Activated T-helper 1 cell treated with anti-CD3 and anti-CD28 coated beads, Interleukin-12 subunit alpha, Interleukin-12 subunit beta, Interleukin-2, Interleukin-4 antibody, amounts not matched to agents 30 ng/mL and 10 ng/mL and 1 ng/mL, durations not matched to agents 14 hours and 24 hours and 36 hours (primary cell): Measurements from ENCODE around the gene ERCC2. TPM values are rescaled to one million over a fixed set of nuclear protein-coding genes. Genes with fewer than 3 reads are reported as not detected.

Source experiments
- DNase-seq: peaks from one replicate; pipeline ENCODE4 v3.0.0; 2021; ENCODE audit warnings: low spot score
- H3K27ac Mint-ChIP-seq: one replicate; pipeline ENCODE4 v1.8.0; 2021; ENCODE audit warnings: mild to moderate bottlenecking, mixed read lengths
- H3K27me3 Mint-ChIP-seq: one replicate; pipeline ENCODE4 v1.8.0; 2022; ENCODE audit warnings: mild to moderate bottlenecking, moderate library complexity, mixed read lengths; ENCODE audit not compliant: insufficient read depth
- H3K36me3 Mint-ChIP-seq: one replicate; pipeline ENCODE4 v1.8.0; 2021; ENCODE audit warnings: low read depth, mixed read lengths
- H3K4me1 Mint-ChIP-seq: one replicate; pipeline ENCODE4 v1.8.0; 2021; ENCODE audit warnings: low read depth, mixed read lengths
- H3K4me3 Mint-ChIP-seq: one replicate; pipeline ENCODE4 v1.8.0; 2021; ENCODE audit warnings: mild to moderate bottlenecking, moderate library complexity, mixed read lengths
- H3K9me3 Mint-ChIP-seq: one replicate; pipeline ENCODE4 v1.8.0; 2021; ENCODE audit warnings: mixed read lengths
- intact Hi-C: fragments of 100-400 bp; cut with micrococcal nuclease; formaldehyde crosslinking; loops from one replicate; pipeline ENCODE4 v1.15.1; 2024
- total RNA-seq: library from RNA; stranded (reverse); gene quantifications from 2 replicates; pipeline ENCODE4 v1.2.3, GENCODE V29; 2022

The ERCC2 gene
- total RNA-seq, 1 donor from 2014 or later, result 30.5 TPM

GRCh38 chr19:45358213-45358792, 12.1 kb downstream of the ERCC2 start:
- H3K4me3 Mint-ChIP-seq, result no peak overlapping the region
- DNase-seq, result no peak
- H3K27ac Mint-ChIP-seq, result no peak overlapping the region
- H3K9me3 Mint-ChIP-seq, result no peaks in the 10 kb centered on the region
- H3K4me1 Mint-ChIP-seq, result no peaks in the 10 kb centered on the region
- peaks cover 24% of the 10 kb centered on the region for H3K36me3 Mint-ChIP-seq
- intact Hi-C loops, result no loop called here
- H3K27me3 Mint-ChIP-seq, result no peaks in the 10 kb centered on the region

DNA sequence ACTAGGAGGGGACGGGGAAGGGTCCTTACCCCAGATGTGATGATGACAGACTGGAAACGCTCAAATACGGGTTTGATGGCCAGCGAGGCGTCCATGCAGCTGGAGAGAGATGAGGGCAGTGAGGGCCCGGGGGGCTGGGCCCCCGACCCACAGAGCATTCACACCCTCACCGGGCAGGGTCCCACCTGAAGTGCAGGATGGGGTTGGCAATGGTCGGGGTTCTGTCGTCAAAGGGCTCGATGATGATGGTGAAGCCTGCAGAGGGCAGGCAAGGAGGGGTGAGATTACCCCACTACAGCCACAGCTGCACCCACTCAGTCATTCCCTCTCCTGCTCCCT, 13.0 kb downstream of the ERCC2 start:
- peaks cover 24% of the 10 kb centered on the region for H3K36me3 Mint-ChIP-seq
- no peak for DNase-seq
- H3K4me1 Mint-ChIP-seq, result no peaks in the 10 kb centered on the region
- no peaks in the 10 kb centered on the region for H3K9me3 Mint-ChIP-seq
- H3K27ac Mint-ChIP-seq, result no peak overlapping the region
- intact Hi-C loops, result no loop called here
- H3K27me3 Mint-ChIP-seq, result no peaks in the 10 kb centered on the region
- H3K4me3 Mint-ChIP-seq, result no peak overlapping the region

DNA sequence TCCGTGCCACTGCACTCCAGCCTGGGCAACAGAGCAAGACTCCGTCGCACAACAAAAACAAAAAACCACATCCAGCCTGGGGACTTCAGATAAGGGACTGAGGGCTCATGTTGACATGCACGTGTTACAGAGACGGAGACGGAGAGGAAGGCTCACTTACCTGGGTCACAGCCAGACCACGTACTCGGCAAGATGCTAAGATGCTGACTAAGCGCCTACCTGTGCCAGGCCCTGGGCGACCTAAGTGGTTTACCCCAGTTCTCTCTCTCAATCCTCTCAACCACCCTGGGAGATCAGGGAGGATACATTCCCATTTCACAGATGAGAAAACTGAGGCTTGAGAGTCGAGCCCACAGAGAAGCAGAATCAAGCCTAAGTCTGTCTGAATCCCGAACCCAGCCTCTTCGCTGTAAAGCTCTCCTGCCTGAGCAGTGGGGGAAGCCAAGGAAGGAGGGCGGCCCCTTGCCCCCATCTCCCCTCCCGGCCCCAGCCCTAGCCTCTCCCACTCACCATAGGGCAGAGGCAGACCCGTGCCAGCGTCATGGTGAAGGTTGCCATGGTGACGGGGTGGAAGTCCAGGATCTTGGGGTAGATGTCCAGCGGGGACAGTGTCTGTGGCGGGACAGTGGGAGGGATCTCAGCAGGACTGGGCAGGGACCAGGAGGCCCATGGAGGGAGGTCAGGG, 13.5 kb downstream of the ERCC2 start:
- Mint-ChIP-seq H3K4me1 (no peaks in the 10 kb centered on the region), H3K36me3 (peaks cover 24% of the 10 kb centered on the region), H3K27ac (no peak overlapping the region), H3K9me3 (no peaks in the 10 kb centered on the region), H3K27me3 (no peaks in the 10 kb centered on the region), H3K4me3 (no peak overlapping the region)
- no peak for DNase-seq
- intact Hi-C loops, result no loop called here

GRCh38 chr19:45355910-45356309, 14.5 kb downstream of the ERCC2 start:
- H3K27me3 Mint-ChIP-seq, result no peaks in the 10 kb centered on the region
- H3K4me3 Mint-ChIP-seq, result no peak overlapping the region
- no peak overlapping the region for H3K27ac Mint-ChIP-seq
- peaks cover 19% of the 10 kb centered on the region for H3K36me3 Mint-ChIP-seq
- no peaks in the 10 kb centered on the region for H3K9me3 Mint-ChIP-seq
- no peaks in the 10 kb centered on the region for H3K4me1 Mint-ChIP-seq
- intact Hi-C loops, result no loop called here
- no peak for DNase-seq

DNA sequence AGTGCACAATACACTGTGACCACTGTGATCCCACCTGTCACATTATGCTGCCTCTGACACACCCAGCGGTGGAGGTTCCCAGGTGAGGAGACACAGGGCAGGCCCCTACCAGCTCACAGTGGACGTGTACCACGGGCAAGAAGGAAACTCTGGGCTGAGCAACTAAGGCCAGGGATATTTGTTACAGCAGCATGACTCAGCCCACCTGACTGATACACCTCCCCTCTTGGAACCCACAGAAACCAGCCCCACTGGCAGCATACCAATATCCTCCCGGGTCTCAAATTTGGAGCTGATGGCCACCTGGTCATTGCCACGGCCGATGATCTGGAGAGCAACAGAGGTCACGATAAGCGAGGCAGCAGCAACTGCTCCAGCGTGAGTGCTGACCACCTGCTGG, 15.0 kb downstream of the ERCC2 start:
- Mint-ChIP-seq H3K27ac (no peak overlapping the region), H3K9me3 (no peaks in the 10 kb centered on the region), H3K4me1 (no peaks in the 10 kb centered on the region), H3K27me3 (no peaks in the 10 kb centered on the region), H3K36me3 (peaks cover 19% of the 10 kb centered on the region), H3K4me3 (no peak overlapping the region)
- intact Hi-C loops, result no loop called here
- DNase-seq, result no peak

GRCh38 chr19:45354241-45354842, 16.0 kb downstream of the ERCC2 start:
- Mint-ChIP-seq H3K27me3 (no peaks in the 10 kb centered on the region), H3K9me3 (no peaks in the 10 kb centered on the region), H3K4me1 (no peaks in the 10 kb centered on the region), H3K4me3 (no peak overlapping the region), H3K36me3 (peaks cover 19% of the 10 kb centered on the region), H3K27ac (no peak overlapping the region)
- intact Hi-C loops, result no loop called here
- DNase-seq, result no peak

DNA sequence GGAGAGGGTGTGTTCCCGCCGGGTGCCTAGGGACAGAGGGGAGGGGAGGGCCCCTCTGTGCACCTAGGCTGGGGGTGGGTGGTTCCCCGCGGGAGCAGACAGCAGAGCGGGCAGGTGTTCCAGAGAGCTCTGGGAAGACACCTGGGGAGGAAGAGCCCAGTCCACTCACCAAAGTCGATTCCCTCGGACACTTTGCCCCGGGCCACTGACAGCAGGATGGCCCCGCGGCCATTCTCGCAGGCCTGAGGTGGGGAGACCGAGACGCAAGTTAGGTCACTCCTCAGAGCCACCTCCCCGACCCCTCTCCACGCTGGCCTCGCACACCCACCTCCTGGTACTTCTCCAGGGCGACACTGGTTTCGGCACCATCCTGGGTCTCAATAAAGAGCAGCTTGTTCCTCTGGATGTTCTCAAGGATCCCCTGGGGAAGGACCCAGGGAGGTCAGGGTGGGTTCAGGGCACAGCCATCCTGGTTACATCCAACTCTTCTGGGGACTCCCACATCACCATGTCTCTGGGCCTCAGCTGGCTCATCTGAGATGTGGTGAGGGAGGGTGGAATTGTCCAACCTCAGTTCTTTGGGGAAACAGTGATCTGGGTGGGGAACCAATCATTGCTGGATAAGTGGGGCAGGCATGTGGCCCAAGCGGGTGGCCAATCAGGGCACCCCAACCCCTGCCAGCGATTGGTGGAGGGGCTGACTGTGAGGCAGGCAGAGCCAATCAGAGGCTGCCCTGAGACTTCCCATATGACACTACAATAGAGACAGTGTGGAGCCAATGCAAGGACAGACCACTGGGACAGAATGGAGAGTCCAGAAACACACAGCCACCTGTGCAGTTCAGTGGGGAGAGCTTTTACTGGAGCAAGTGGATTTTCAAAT, 17.2 kb downstream of the ERCC2 start:
- Mint-ChIP-seq H3K27me3 (no peaks in the 10 kb centered on the region), H3K27ac (no peak overlapping the region), H3K9me3 (no peaks in the 10 kb centered on the region), H3K36me3 (peaks cover 17% of the 10 kb centered on the region), H3K4me1 (no peaks in the 10 kb centered on the region), H3K4me3 (no peak overlapping the region)
- no peak for DNase-seq
- intact Hi-C loops, result no loop called here

- intact Hi-C loops, result no loop called here
- Mint-ChIP-seq H3K27me3 (no peaks in the 10 kb centered on the region), H3K9me3 (no peaks in the 10 kb centered on the region), H3K36me3 (peaks cover 13% of the 10 kb centered on the region), H3K4me1 (no peaks in the 10 kb centered on the region), H3K27ac (no peak overlapping the region), H3K4me3 (no peak overlapping the region)
- DNase-seq, result no peak
These were observed 17.9 kb downstream of the ERCC2 start for GRCh38 chr19:45352471-45352870.

- H3K4me1 Mint-ChIP-seq, result no peaks in the 10 kb centered on the region
- DNase-seq, result no peak
- H3K27me3 Mint-ChIP-seq, result no peaks in the 10 kb centered on the region
- intact Hi-C loops, result no loop called here
- peaks cover 13% of the 10 kb centered on the region for H3K36me3 Mint-ChIP-seq
- H3K9me3 Mint-ChIP-seq, result no peaks in the 10 kb centered on the region
- no peak overlapping the region for H3K27ac Mint-ChIP-seq
- H3K4me3 Mint-ChIP-seq, result no peak overlapping the region
These were observed 18.3 kb downstream of the ERCC2 start for GRCh38 chr19:45352062-45352461.

DNA sequence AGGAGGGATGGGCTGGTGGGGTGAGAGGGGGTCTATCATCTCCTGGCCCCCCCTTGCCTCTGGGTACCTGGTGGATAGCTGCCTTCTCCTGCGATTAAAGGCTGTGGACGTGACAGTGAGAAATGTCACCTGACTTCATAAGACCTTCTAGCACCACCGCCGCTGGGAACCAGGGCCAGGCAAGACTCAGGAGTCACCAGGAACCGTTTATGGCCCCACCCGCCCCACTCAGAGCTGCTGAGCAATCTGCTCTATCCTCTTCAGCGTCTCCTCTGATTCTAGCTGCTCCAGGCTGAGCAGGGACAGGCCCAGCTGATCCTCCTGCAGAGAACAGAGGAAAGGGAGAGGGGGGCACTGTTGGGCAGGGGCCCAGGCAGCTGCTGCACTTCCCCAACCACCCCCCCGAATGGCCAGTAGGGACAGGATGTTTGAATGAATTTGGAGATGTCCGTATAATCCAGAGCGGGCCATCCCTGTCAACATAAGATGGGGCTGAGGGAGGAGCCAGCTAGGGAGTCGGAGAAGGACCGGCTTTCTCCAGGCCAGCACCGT, 18.9 kb downstream of the ERCC2 start:
- Mint-ChIP-seq H3K27ac (no peak overlapping the region), H3K36me3 (peaks cover 11% of the 10 kb centered on the region), H3K4me3 (no peak overlapping the region), H3K9me3 (no peaks in the 10 kb centered on the region), H3K4me1 (no peaks in the 10 kb centered on the region), H3K27me3 (no peaks in the 10 kb centered on the region)
- no peak for DNase-seq
- intact Hi-C loops, result no loop called here

DNA sequence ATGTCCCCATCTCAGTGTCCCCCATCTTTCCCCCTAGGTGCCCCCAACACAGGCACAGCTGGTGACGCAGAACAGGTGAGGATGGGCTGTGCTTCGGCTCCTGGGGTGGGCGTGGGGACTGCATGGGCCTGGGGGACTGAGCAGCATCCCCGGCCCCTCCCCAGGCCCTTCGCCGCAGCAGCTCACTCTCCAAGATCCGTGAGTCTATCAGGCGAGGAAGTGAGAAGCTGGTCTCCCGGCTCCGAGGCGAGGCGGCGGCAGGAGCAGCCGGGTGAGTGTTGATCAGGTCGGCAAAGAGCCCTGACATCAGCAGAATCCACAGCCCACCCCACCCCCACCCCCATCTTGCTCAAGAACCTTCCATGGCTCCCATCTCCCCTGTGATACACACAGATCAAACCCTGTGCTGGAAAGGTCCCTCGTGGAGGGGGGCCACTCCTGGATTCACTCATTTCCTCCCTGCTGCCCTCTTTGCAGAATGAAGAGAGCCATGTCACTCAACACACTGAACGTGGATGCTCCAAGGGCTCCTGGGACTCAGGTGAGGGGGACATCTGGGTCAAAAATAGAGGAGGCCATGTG, 19.8 kb downstream of the ERCC2 start:
- intact Hi-C loops, result no loop called here
- no peak overlapping the region for H3K27ac Mint-ChIP-seq
- DNase-seq, result no peak
- H3K4me1 Mint-ChIP-seq, result no peaks in the 10 kb centered on the region
- H3K27me3 Mint-ChIP-seq, result no peaks in the 10 kb centered on the region
- H3K9me3 Mint-ChIP-seq, result no peaks in the 10 kb centered on the region
- no peak overlapping the region for H3K4me3 Mint-ChIP-seq
- peaks cover 4% of the 10 kb centered on the region for H3K36me3 Mint-ChIP-seq

GRCh38 chr19:45349430-45349941, 20.9 kb downstream of the ERCC2 start:
- peaks cover 1% of the 10 kb centered on the region for H3K27me3 Mint-ChIP-seq
- H3K27ac Mint-ChIP-seq, result no peak overlapping the region
- no peaks in the 10 kb centered on the region for H3K9me3 Mint-ChIP-seq
- H3K4me1 Mint-ChIP-seq, result no peaks in the 10 kb centered on the region
- no peak for DNase-seq
- no peak overlapping the region for H3K4me3 Mint-ChIP-seq
- H3K36me3 Mint-ChIP-seq, result no peaks in the 10 kb centered on the region
- intact Hi-C loops, result no loop called here
